ENCODE measurements around the gene OBSCN.

DNA sequence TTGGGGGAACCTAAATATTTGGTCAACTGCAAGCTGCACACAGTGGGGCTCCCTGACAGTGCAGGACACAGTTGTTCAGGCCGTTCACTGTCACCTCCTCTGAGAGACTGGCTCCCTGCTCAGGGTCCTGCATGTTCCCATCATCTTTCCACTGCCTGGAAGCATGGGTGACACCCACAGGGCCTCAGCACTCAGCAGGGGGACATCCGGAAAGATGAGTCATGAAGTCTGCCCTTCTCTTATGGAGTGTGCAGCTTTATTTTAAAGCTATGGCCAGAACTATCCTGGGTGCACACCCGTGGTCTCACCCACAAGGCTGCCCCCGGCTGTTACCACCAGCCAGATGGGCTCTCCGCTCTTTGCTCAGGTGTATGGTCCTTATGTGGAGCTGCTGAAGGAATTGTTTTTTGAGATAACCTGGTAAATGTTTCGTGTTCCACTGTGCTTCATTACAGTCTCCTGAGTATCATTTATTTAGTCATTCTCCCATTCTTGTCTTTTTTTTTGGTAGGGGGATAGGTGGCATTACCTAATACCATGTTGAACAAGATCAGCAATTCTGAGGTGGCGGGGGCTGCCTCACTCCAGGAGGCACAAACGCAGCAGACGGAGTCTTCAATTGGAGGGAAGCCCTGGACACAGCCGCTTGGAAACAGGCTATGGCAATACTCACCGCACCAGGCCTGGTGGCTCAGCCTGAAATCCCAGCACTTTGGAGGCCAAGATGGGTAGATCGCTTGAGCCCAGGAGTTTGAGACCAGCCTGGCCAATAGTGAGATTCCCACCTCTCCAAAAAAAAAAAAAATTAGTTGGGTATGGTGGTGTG is 184.5 kb downstream of the OBSCN start:
- TF ChIP-seq, protein P1, sequence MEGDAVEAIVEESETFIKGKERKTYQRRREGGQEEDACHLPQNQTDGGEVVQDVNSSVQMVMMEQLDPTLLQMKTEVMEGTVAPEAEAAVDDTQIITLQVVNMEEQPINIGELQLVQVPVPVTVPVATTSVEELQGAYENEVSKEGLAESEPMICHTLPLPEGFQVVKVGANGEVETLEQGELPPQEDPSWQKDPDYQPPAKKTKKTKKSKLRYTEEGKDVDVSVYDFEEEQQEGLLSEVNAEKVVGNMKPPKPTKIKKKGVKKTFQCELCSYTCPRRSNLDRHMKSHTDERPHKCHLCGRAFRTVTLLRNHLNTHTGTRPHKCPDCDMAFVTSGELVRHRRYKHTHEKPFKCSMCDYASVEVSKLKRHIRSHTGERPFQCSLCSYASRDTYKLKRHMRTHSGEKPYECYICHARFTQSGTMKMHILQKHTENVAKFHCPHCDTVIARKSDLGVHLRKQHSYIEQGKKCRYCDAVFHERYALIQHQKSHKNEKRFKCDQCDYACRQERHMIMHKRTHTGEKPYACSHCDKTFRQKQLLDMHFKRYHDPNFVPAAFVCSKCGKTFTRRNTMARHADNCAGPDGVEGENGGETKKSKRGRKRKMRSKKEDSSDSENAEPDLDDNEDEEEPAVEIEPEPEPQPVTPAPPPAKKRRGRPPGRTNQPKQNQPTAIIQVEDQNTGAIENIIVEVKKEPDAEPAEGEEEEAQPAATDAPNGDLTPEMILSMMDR (IDR thresholded peaks at IDR 0.05; ENCODE audit: low read depth, low read length, missing input control) = no peak
- TF ChIP-seq, protein P2, sequence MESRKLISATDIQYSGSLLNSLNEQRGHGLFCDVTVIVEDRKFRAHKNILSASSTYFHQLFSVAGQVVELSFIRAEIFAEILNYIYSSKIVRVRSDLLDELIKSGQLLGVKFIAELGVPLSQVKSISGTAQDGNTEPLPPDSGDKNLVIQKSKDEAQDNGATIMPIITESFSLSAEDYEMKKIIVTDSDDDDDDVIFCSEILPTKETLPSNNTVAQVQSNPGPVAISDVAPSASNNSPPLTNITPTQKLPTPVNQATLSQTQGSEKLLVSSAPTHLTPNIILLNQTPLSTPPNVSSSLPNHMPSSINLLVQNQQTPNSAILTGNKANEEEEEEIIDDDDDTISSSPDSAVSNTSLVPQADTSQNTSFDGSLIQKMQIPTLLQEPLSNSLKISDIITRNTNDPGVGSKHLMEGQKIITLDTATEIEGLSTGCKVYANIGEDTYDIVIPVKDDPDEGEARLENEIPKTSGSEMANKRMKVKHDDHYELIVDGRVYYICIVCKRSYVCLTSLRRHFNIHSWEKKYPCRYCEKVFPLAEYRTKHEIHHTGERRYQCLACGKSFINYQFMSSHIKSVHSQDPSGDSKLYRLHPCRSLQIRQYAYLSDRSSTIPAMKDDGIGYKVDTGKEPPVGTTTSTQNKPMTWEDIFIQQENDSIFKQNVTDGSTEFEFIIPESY (IDR thresholded peaks at IDR 0.05) = no peak
- TF ChIP-seq TAF1 (conservative IDR thresholded peaks at IDR 0.05) = no peak
- TF ChIP-seq, protein P3, sequence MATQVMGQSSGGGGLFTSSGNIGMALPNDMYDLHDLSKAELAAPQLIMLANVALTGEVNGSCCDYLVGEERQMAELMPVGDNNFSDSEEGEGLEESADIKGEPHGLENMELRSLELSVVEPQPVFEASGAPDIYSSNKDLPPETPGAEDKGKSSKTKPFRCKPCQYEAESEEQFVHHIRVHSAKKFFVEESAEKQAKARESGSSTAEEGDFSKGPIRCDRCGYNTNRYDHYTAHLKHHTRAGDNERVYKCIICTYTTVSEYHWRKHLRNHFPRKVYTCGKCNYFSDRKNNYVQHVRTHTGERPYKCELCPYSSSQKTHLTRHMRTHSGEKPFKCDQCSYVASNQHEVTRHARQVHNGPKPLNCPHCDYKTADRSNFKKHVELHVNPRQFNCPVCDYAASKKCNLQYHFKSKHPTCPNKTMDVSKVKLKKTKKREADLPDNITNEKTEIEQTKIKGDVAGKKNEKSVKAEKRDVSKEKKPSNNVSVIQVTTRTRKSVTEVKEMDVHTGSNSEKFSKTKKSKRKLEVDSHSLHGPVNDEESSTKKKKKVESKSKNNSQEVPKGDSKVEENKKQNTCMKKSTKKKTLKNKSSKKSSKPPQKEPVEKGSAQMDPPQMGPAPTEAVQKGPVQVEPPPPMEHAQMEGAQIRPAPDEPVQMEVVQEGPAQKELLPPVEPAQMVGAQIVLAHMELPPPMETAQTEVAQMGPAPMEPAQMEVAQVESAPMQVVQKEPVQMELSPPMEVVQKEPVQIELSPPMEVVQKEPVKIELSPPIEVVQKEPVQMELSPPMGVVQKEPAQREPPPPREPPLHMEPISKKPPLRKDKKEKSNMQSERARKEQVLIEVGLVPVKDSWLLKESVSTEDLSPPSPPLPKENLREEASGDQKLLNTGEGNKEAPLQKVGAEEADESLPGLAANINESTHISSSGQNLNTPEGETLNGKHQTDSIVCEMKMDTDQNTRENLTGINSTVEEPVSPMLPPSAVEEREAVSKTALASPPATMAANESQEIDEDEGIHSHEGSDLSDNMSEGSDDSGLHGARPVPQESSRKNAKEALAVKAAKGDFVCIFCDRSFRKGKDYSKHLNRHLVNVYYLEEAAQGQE (IDR thresholded peaks at IDR 0.05) = no peak
- TF ChIP-seq, protein P4, sequence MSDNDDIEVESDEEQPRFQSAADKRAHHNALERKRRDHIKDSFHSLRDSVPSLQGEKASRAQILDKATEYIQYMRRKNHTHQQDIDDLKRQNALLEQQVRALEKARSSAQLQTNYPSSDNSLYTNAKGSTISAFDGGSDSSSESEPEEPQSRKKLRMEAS (IDR thresholded peaks at IDR 0.05) = no peak
- TF ChIP-seq, protein P5, sequence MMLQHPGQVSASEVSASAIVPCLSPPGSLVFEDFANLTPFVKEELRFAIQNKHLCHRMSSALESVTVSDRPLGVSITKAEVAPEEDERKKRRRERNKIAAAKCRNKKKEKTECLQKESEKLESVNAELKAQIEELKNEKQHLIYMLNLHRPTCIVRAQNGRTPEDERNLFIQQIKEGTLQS (IDR thresholded peaks at IDR 0.05) = no peak
- no peak for TF ChIP-seq RAD21 (IDR thresholded peaks at IDR 0.05)
- TF ChIP-seq HNF4A (conservative IDR thresholded peaks at IDR 0.05) = no peak
- TF ChIP-seq YY1 (IDR thresholded peaks at IDR 0.05) = no peak
- no peak for TF ChIP-seq JUND (IDR thresholded peaks at IDR 0.05)
- no peak for TF ChIP-seq NR2F2 (IDR thresholded peaks at IDR 0.05)
- TF ChIP-seq RXRA (IDR thresholded peaks at IDR 0.05) = no peak
- TF ChIP-seq FOXA1 (IDR thresholded peaks at IDR 0.05) = no peak
- TF ChIP-seq SP1 (IDR thresholded peaks at IDR 0.05) = no peak
